Activated CD8-positive, alpha-beta memory T cell treated with anti-CD3 and anti-CD28 coated beads, Interleukin-2, amount 50 U/mL, for 1 hour (primary cell): Measurements from ENCODE around the gene S100B.

ENCODE experiments used
- DNase-seq: peaks from one replicate; pipeline ENCODE4 v3.0.0-alpha.2; 2020; ENCODE audit errors: extremely low read depth

Gene S100B

DNA sequence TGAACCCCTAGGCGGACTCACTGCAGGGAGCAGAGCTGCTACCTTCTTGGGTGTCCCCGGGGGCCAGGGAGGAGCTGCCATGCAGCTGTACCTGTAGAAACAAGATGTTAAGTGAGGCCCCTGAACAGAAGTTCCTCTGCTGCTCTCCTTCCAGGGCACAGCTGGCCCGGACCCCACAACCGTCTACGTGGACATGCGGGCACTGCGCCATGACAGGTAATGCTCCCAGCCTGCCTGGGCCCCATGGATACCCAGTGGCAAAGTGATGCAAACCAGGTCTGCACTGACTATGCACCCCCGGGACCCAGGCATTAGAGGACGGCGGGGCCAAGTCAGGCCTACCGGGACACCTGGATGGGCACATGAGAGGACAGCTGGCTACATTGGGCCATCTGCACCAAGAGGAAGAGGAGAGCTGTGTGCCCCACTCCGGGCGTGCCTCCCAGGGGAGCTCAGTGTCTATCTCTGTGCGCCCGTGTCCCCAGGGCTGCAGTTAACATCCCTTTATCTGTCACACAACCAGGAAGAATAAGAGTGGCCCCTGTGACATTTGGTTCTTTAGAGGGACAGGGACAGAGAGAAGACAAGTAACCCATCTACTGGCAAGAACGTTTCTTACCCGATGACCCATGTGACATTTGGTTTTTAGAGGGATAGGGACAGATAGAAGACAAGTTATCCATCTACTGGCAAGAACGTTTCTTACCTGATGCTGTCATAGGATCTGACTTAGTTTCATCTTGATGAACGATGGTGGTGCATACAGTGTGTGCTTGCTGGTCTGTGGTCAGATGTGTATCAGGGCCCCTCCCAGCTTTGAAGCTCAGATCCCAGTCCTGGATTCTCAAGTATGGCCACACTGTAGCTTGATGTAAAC lies 44.1 kb downstream of the S100B start:
- DNase-seq: no peak

DNA sequence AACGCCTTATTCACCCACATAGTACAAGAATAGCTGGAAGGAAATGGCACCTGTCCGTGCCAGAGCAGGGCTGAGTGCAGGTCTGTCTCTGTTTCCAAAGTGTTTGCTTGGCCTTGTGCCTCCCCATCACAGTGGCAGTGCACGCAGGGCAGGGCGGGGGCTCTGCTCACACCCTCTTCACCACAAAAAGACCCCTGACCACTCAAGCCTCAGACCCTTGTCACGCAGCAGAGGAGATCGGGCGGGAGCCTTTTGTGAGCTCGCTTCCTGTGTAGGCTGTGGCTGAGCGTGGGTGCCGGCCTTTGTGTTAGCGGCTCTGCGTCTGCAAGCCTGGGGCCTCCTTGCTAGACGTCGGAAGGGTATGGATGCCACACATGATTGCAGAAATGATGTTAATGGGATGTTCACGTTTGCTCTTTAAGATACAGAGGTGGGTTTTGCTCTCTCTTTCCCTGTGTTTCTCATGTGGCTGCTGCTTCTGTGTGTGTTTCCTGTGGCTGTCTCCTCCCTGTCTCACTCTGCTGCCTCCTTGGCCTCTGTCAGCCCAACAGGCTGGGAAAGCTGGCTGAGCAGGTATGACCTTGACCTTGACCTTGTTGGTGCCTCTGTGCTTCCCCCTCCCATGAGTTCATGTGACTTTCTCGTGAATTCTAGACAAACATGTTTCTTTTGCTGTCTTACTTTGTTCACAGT lies 45.4 kb downstream of the S100B start:
- peak; percentile 49 for DNase-seq

DNA sequence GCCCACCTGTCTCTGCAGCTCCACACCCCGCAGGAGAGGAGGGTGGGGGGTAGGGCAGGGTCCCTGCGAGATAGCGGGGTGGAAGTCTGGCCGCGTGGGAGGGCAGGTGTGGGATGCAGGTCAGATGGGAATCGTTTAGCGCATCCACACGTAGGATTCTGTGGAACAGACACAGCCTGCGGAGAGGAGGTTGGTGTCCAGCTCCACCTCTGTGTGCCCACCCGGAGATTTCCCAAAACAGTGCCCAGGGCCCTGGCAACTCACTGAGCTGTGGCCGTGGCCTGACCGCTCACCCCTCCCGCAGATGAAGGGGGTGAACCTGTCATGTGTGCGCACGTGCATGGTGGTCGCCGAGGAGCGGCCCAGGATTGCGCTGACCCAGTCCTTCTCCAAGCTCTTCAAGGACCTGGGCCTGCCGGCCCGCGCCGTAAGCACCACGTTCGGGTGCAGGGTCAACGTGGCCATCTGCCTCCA lies 46.9 kb downstream of the S100B start:
- DNase-seq: no peak

DNA sequence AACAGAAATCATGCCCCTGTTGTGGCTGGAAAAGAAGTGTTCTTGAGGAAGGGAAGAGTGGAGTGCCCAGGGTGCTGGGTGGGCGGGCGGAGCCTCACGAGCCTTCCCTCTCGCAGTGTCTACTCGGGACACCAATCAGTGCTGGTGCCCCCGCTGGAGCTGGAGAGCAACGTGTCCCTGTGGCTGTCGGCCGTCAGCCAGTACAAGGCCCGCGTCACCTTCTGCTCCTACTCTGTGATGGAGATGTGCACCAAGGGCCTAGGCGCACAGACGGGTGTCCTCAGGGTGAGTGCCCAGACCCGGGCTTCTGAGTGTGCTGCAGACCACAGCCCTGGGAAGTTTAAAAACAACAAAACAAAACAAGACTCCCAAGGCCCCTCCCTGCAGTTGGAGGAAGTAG lies 47.4 kb downstream of the S100B start:
- DNase-seq: no peak

DNA sequence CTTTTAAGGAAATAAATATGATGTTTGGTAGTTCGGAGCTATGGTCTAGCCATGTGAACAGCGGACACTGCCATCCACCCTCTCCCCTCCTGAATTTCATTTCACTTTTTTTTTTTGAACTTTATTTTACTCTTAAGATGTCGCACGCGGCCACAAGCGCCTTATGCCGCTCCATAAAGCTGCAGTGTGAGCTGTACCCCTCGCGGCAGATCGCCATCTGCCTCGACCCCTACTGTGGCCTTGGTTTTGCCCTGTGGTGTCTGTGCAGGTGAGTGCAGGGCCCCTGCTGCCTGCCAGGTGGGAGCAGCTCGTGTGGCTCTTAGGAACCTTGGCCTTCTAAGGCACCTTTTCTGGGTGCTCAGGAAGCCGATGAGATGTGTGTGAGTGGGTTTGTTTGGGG lies 48.1 kb downstream of the S100B start:
- DNase-seq: no peak

DNA sequence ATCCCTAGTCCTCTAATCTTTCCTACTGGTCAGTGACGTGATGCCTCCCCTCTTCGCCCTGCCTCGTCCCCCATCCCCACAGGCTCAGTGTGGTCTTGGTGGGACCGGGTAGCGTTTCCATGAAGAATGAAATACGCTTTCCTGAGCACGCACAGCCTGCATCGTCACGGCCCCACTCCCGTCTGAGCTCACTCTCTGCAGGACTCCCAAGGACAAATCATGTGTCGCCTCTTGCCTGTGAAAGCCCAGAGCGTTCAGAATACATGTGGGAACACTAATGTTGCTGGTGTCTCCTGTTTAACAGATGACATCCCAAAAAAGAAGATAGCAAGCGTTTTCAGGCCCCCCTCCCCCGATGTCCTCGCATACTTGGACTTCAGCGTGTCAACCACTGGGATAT lies 49.2 kb downstream of the S100B start:
- no peak for DNase-seq

DNA sequence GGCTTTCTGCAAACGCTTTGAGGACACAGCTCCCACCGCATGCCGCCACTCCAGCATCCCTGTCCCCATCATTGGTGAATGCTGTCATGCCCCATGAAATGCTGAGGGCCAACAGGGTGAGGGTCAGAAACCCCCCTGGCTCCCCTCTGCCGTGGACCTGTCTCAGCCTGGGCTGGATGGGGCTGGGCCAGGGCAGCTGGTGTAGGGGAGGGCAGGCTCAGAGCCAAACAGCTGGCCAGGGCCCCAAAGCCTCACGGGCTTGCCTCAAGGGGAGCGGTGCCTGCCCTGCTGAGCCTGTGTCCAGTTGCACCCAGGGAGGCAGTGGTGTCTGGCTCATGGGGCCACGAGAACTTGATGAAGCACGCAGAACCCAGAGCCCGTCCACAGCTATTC lies 49.7 kb downstream of the S100B start:
- no peak for DNase-seq

DNA sequence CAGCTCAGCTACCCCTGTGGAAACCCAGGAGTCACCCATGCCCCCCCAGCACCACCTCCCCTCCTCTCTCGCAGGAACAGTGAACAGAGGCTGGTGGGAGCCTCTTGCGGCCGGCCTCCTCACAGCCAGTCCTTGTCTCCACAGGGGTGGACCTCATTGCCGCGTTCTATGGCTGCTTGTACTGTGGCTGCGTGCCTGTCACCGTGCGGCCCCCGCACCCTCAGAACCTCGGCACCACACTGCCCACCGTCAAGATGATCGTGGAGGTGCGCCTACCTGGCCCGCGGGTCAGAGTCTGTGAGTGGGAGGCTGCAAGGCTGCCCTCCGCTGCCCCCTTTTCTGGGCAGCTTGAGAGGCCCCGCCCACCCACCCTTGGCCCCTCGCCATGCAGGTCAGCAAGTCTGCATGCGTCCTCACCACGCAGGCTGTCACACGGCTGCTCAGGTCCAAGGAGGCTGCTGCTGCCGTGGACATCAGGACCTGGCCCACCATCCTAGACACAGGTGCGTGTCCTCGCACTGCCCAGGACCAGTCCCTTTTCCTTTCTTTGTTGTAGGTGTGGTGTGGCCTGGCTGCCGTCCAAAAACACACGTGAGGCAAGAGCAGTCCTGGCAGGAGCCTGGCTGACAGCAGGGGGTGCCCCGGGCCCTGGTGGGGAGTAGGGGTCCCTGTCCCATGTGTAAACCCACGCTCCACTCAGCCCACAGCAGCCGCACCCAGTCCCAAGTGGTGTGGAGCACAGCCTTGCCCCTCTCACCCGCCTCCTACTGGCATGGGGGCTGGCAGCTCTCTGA lies 50.3 kb downstream of the S100B start:
- no peak for DNase-seq

DNA sequence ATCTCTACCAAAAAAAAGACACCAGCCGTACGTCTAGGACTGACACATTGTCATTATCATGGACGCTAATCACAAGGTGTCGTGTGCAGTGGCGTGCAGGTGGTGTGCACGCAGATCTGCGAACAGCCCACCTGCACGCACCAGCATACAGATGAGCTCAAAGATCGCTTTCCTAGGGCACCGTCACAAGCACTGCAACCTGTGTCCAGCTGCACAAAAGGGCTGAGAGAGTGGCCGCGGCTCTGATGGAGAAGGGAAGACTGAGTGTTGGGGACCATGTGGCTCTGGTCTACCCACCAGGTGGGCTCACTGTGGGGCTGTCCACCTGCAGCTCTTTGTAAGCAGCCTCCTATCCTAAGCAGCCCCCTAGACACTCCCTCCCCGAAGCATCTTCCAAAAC lies 50.9 kb downstream of the S100B start:
- DNase-seq: no peak

DNA sequence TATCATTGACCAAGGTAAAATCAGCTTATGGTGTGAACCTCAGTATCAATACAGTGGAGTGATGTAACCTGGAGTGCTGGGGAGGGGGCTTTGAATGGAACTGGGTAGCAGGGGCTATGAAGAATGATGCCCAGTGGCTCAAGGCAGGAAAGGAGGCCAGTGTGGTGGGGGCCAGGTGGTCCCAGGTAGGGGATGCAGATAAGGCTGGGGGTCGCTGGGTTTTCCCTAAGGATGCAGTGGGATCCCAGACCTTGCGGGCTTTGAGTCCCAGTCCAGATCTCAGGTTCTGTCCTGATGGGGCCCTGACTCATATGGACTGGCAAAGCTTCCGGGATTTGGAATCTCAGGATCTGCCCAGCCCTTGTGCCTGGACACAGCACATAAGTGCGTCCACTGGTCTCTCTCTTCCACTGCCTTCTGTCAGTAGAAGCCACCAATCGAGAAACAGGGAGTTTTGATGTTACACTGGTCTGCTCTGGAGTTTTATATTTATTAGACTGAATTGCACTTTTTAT lies 52.0 kb downstream of the S100B start:
- no peak for DNase-seq

DNA sequence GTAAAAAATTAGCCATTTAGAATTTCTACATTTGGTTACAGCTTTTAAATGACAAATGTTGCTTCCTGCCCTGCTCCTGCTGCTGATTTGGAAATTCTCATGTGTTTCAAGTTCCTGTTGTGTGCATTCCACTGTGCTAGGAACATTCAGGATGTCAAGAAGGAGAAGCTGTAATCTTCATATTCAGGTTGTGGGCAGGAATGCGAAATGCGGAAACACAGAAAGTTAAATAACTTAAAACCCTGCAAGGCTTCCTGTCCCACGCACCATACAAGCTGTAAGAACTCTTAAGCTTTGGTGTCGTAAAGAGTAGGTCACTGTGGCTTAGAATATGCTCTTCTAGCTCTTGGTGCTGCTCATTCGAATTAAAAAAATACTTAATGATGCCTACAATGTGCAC lies 52.6 kb downstream of the S100B start:
- no peak for DNase-seq

DNA sequence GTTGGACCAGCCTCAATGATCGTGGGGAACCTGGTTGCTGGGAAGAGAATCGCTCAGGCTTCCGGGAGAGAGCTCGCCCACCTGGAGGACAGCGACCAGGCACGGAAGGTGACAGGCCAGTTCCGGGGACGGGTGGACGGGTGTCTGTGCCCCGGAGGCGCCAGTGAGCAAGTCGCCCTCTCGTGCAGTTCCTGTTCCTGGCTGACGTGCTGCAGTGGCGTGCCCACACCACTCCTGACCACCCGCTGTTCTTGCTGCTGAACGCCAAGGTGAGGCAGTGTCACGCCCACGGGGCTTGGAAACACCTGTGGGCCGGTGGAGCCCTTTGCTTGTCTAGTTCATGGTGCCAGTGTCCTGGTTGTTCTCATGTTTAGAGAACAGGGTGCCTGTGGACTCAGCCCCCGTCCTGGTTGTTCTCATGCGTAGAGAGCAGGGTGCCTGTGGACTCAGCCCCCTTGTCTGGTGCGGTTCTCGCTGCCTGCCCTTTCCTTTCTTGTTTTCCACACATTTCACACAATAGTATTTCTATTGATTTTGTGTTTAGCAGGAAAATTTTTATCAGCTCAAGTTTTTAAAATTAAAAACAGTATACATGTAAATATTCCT lies 53.1 kb downstream of the S100B start:
- peak; percentile 20 for DNase-seq

DNA sequence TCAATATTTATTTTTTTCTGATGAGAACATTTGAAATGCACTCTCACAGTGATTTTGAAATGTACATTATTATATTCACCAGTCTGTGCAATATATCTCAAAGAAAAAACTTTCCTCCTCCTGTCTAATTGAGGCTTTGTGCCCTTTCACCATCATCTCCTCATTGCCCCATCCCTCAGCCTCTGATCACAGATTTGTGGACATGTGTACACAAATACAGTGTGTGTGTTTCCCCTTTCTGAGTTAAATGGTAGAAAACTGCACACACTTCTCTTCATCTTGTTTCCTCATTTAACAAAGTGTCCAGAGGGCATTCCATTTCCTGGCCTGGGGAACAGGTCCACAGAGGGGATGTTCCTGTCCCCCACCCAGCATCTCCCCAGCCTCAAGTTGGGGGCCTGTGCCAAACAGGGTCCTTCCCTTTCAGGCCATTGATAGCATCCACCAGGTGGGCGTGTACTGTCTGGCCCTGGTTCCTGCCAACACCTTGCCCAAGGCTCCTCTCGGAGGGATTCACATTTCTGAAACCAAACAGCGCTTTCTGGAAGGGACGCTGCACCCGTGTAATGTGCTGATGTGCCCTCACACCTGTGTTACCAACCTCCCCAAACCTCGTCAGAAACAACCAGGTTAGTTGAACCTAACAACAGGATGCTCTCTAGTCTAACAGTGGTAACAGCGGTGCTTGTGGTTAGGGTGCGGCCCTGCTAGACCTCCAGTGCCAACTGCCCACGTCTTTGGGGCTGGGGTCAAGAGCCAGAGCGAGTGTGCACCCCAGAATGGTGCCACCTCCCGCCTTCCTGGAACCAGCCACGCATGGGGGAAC lies 54.6 kb downstream of the S100B start:
- peak; percentile 60 for DNase-seq

DNA sequence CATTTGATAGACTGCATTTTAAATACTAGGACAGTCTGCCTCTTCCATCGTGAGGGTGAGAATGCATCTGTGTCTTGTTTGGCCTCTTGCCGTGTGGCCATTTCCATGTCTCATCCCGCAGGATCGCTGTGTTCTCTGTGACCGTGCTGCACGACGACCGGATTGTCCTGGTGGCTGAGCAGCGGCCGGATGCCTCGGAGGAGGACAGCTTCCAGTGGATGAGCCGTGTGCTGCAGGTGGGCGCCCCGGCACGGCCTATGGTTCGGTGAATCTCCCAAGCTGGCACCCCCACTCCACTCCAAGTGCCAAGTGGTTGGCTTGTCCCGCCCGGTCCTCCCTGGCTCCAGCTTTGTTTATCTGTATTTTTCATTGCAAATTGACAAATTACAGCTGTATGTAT lies 55.2 kb downstream of the S100B start:
- DNase-seq: no peak
